DOHH2 (cell line): ENCODE data around the gene BHLHA15.

Experiments used
- EZH2phosphoT487 ChIP-seq: fragments of 200-600 bp; sonication (generic); IDR thresholded peaks from 2 replicates; pipeline ENCODE4 v1.6.1; 2017; ENCODE audit warnings: borderline replicate concordance, mild to moderate bottlenecking, antibody characterized with exemption, low read length, moderate library complexity, mixed read lengths
- TF ChIP-seq, protein P1 (sequence below): fragments of 200-600 bp; sonication (generic); IDR thresholded peaks from one replicate; pipeline ENCODE4 v1.5.1; 2014; ENCODE audit warnings: antibody characterized with exemption, mild to moderate bottlenecking, low read depth, low read length; ENCODE audit not compliant: poor library complexity, severe bottlenecking

DNA sequence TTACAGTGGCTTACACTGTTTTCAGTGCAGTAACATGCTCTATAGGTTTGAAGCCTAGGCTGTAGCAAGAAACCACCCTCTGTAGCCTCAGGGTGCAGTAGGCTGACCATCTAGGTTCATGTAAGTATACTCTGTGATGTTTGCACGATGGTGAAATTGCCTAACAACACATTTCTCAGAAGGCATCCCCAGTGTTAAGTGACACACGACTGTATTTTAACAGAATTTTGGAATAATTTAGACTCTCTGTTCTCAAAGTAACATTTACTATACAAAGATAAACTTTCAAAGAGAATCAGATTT lies 44.6 kb upstream of the BHLHA15 start:
- TF ChIP-seq, protein P1, sequence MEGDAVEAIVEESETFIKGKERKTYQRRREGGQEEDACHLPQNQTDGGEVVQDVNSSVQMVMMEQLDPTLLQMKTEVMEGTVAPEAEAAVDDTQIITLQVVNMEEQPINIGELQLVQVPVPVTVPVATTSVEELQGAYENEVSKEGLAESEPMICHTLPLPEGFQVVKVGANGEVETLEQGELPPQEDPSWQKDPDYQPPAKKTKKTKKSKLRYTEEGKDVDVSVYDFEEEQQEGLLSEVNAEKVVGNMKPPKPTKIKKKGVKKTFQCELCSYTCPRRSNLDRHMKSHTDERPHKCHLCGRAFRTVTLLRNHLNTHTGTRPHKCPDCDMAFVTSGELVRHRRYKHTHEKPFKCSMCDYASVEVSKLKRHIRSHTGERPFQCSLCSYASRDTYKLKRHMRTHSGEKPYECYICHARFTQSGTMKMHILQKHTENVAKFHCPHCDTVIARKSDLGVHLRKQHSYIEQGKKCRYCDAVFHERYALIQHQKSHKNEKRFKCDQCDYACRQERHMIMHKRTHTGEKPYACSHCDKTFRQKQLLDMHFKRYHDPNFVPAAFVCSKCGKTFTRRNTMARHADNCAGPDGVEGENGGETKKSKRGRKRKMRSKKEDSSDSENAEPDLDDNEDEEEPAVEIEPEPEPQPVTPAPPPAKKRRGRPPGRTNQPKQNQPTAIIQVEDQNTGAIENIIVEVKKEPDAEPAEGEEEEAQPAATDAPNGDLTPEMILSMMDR, result no peak
- TF ChIP-seq EZH2phosphoT487, result no peak
